K562 (cell line): ENCODE results near the gene CARMIL3. TPM values are rescaled to one million over a fixed set of nuclear protein-coding genes. Genes with fewer than 3 reads are reported as not detected.

ENCODE experiments used
- ARID3B ChIP-seq: fragments of 250-450 bp; sonication (Bioruptor Pico); IDR thresholded peaks from 2 replicates; pipeline ENCODE4 v1.4.0; 2020; ENCODE audit warnings: borderline replicate concordance
- CREB1 ChIP-seq, 2 experiments: sonication (generic) in 1 of 2; formaldehyde crosslinking in 1 of 2; IDR thresholded peaks; 2 replicates each; pipeline versions ENCODE4 v1.6.1 to v1.8.0; 2012 to 2022; ENCODE audit warnings: inconsistent platforms in 1 of 2, mild to moderate bottlenecking in 1 of 2, missing genetic modification reagents in 1 of 2, moderate library complexity in 1 of 2
- CREBBP ChIP-seq: IDR thresholded peaks from one replicate; pipeline ENCODE4 v1.6.1; 2012; ENCODE audit warnings: low read depth, mild to moderate bottlenecking, control low read depth, inconsistent platforms, low read length
- E2F8 ChIP-seq: fragments of 450-650 bp; IDR thresholded peaks from 2 replicates; pipeline ENCODE4 v1.7.1; 2018; ENCODE audit warnings: mild to moderate bottlenecking, low read depth; ENCODE audit not compliant: partially characterized antibody
- ESRRB ChIP-seq: fragments of 250-450 bp; sonication (Bioruptor Pico); IDR thresholded peaks from 2 replicates; pipeline ENCODE4 v1.5.0; 2020; ENCODE audit warnings: mild to moderate bottlenecking, moderate library complexity, borderline replicate concordance
- HLTF ChIP-seq: fragments of 450-650 bp; IDR thresholded peaks from 2 replicates; pipeline ENCODE4 v1.6.1; 2016
- HMGN3 ChIP-seq: IDR thresholded peaks from 2 replicates; pipeline ENCODE4 v1.6.1; 2011; ENCODE audit warnings: borderline replicate concordance, low read depth, mild to moderate bottlenecking, mixed read lengths, low read length; ENCODE audit not compliant: insufficient read length; ENCODE audit errors: extremely low read depth
- MAFG ChIP-seq: fragments of 450-650 bp; conservative IDR thresholded peaks from 2 replicates; pipeline ENCODE4 v1.6.1; 2016; ENCODE audit warnings: missing genetic modification characterization, missing compliant biosample characterization
- NFIC ChIP-seq: fragments of 450-650 bp; IDR thresholded peaks from 2 replicates; pipeline ENCODE4 v1.6.1; 2017; ENCODE audit warnings: mild to moderate bottlenecking, inconsistent platforms
- PCBP1 ChIP-seq: fragments of 200-400 bp; formaldehyde crosslinking; IDR thresholded peaks from 2 replicates; pipeline ENCODE4 v1.6.1; 2018; ENCODE audit warnings: mild to moderate bottlenecking, low read depth, low read length; ENCODE audit not compliant: poor library complexity, severe bottlenecking
- ZNF224 ChIP-seq: sonication (generic); formaldehyde crosslinking; IDR thresholded peaks from 2 replicates; pipeline ENCODE4 v1.8.0; 2022; ENCODE audit warnings: mild to moderate bottlenecking, missing genetic modification reagents
- ZNF507 ChIP-seq: conservative IDR thresholded peaks from 2 replicates; pipeline ENCODE4 v1.6.1; 2017; ENCODE audit warnings: missing genetic modification characterization, missing compliant biosample characterization
- polyA plus RNA-seq, 8 experiments: library from polyadenylated mRNA; depleted of rRNA in 4 of 8; stranded (reverse) in 5 of 8; unstranded in 3 of 8; fragments of >200 nt; fragmentation: Nextera tagmentation in 2 of 8; fragmentation: Illumina TruSeq in 1 of 8; extraction: Ambion mirVana in 2 of 8; extraction: Trizol in 1 of 8; gene quantifications; 2 replicates each; pipeline versions ENCODE4 v1.2.1 to v1.2.3, GENCODE V29; 2011 to 2014; ENCODE audit warnings: inconsistent platforms in 1 of 8, missing spikeins in 1 of 8
- total RNA-seq, 7 experiments: library from RNA; depleted of rRNA in 6 of 7; stranded (reverse); fragments of >200 nt in 6 of 7; fragmentation: Illumina TruSeq in 2 of 7; extraction: Trizol in 2 of 7; gene quantifications; 2 replicates each; pipeline versions ENCODE4 v1.2.1 to v1.2.3, GENCODE V29; 2011 to 2021; ENCODE audit warnings: low replicate concordance in 1 of 7
- TF ChIP-seq, protein P1 (sequence below): IDR thresholded peaks from 3 replicates; pipeline ENCODE4 v1.6.1; 2011; ENCODE audit warnings: borderline replicate concordance, mild to moderate bottlenecking; ENCODE audit not compliant: insufficient read length, insufficient read depth
- TF ChIP-seq, protein P2 (sequence below): fragments of 450-650 bp; IDR thresholded peaks from 2 replicates; pipeline ENCODE4 v1.6.1; 2017; ENCODE audit warnings: antibody characterized with exemption
- TF ChIP-seq, protein P3 (sequence below): IDR thresholded peaks from 2 replicates; pipeline ENCODE4 v1.6.1; 2011; ENCODE audit not compliant: insufficient read length; ENCODE audit errors: extremely low read depth

The CARMIL3 gene
- total and polyA plus RNA-seq, 9 of the 15 experiments (the other 6 are each of a cell fraction or from before 2014, with no cell fraction given) = 0.01 to 0.11 (median 0.05) TPM; not detected in 5

DNA sequence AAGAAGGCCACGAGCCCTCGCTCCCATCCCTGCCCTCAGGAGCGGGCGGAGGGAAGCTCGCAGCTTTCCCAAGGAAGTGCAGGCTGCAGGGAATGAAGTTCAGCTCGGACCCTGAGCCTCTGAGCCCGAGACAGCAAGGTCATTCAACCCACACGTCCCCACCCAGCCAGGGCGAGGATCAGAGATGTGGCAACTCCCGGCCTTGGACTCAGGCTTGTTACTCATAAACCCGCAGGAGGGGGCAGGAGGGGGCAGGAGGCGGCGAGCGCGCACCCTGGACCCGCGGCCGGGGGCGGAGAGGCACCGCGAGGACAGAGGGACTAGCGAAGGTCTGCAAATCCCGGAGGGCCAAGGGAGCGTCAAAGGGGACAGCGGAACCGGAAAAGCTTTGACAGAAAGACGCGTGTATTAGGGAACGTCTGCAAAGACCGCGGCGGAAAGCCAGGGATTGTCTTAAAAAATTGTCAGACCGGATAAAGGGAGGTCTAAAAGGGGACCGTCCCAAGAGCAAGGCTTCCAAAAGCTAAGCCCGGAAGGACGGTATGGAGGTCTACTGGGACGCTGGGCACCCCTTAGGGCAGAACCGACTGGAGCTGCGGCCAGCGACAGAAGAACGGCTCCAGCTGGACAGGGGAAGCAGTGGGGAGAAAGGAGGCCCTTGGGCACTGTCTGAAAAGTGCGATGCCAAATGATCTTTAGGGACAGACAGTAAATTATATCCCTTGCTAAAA is 62.2 kb downstream of the CARMIL3 start (continued):
- TF ChIP-seq, protein P1, sequence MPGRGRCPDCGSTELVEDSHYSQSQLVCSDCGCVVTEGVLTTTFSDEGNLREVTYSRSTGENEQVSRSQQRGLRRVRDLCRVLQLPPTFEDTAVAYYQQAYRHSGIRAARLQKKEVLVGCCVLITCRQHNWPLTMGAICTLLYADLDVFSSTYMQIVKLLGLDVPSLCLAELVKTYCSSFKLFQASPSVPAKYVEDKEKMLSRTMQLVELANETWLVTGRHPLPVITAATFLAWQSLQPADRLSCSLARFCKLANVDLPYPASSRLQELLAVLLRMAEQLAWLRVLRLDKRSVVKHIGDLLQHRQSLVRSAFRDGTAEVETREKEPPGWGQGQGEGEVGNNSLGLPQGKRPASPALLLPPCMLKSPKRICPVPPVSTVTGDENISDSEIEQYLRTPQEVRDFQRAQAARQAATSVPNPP = no peak
- TF ChIP-seq ZNF507 (no peak), NFIC (peak; percentile 4; the same call in 1 of the 2 replicates), HLTF (no peak), CREB1 (IDR thresholded peaks at IDR 0.05) (peak; percentile 26; the same call in 1 of the 2 replicates), CREB1 (CRISPR knock-in tag; IDR thresholded peaks at IDR 0.05) (no peak), ESRRB (CRISPR knock-in tag) (no peak), PCBP1 (no peak), HMGN3 (peak; percentile 28), ZNF224 (CRISPR knock-in tag) (no peak), E2F8 (peak; percentile 36), CREBBP (no peak), ARID3B (CRISPR knock-in tag) (no peak), MAFG (tag) (no peak)
- TF ChIP-seq, protein P2, sequence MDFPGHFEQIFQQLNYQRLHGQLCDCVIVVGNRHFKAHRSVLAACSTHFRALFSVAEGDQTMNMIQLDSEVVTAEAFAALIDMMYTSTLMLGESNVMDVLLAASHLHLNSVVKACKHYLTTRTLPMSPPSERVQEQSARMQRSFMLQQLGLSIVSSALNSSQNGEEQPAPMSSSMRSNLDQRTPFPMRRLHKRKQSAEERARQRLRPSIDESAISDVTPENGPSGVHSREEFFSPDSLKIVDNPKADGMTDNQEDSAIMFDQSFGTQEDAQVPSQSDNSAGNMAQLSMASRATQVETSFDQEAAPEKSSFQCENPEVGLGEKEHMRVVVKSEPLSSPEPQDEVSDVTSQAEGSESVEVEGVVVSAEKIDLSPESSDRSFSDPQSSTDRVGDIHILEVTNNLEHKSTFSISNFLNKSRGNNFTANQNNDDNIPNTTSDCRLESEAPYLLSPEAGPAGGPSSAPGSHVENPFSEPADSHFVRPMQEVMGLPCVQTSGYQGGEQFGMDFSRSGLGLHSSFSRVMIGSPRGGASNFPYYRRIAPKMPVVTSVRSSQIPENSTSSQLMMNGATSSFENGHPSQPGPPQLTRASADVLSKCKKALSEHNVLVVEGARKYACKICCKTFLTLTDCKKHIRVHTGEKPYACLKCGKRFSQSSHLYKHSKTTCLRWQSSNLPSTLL = no peak
- TF ChIP-seq, protein P3, sequence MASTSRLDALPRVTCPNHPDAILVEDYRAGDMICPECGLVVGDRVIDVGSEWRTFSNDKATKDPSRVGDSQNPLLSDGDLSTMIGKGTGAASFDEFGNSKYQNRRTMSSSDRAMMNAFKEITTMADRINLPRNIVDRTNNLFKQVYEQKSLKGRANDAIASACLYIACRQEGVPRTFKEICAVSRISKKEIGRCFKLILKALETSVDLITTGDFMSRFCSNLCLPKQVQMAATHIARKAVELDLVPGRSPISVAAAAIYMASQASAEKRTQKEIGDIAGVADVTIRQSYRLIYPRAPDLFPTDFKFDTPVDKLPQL = peak; percentile 42
